ENCODE measurements around the gene SPEM2.
"Not testable (repeated sequence)": the region's sequence is repeated elsewhere in the genome, so short reads cannot be mapped to it uniquely, and the experiment has no call there.

- TF ChIP-seq, protein P1, sequence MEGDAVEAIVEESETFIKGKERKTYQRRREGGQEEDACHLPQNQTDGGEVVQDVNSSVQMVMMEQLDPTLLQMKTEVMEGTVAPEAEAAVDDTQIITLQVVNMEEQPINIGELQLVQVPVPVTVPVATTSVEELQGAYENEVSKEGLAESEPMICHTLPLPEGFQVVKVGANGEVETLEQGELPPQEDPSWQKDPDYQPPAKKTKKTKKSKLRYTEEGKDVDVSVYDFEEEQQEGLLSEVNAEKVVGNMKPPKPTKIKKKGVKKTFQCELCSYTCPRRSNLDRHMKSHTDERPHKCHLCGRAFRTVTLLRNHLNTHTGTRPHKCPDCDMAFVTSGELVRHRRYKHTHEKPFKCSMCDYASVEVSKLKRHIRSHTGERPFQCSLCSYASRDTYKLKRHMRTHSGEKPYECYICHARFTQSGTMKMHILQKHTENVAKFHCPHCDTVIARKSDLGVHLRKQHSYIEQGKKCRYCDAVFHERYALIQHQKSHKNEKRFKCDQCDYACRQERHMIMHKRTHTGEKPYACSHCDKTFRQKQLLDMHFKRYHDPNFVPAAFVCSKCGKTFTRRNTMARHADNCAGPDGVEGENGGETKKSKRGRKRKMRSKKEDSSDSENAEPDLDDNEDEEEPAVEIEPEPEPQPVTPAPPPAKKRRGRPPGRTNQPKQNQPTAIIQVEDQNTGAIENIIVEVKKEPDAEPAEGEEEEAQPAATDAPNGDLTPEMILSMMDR (IDR thresholded peaks at IDR 0.05), result not testable (repeated sequence)
- TF ChIP-seq CHD2 (IDR thresholded peaks at IDR 0.05; ENCODE audit: low read length, partially characterized antibody); YY1 (IDR thresholded peaks at IDR 0.05; ENCODE audit: low read depth); REST (IDR thresholded peaks at IDR 0.05; ENCODE audit: low read depth, low read length); RXRA (IDR thresholded peaks at IDR 0.05; ENCODE audit: borderline replicate concordance, low read depth); MAX (IDR thresholded peaks at IDR 0.05; ENCODE audit: low read depth); EP300 (IDR thresholded peaks at IDR 0.05; ENCODE audit: borderline replicate concordance in 1 of 2, low read depth in 1 of 2, low read length in 1 of 2); FOSL2 (IDR thresholded peaks at IDR 0.05; ENCODE audit: borderline replicate concordance, low read depth); TAF1 (IDR thresholded peaks at IDR 0.05; ENCODE audit: borderline replicate concordance, low read depth, low read length); MXI1 (IDR thresholded peaks at IDR 0.05; ENCODE audit: low read depth, low read length): not testable (repeated sequence)
- TF ChIP-seq, protein P2, sequence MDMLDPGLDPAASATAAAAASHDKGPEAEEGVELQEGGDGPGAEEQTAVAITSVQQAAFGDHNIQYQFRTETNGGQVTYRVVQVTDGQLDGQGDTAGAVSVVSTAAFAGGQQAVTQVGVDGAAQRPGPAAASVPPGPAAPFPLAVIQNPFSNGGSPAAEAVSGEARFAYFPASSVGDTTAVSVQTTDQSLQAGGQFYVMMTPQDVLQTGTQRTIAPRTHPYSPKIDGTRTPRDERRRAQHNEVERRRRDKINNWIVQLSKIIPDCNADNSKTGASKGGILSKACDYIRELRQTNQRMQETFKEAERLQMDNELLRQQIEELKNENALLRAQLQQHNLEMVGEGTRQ (IDR thresholded peaks at IDR 0.05; ENCODE audit: borderline replicate concordance, low read depth, low read length), result not testable (repeated sequence)
Measured at GRCh38 chr17:7474767-7475166, 49.4 kb downstream of the SPEM2 start.
